ENCODE data around the gene NDRG3. TPM values are rescaled to one million over a fixed set of nuclear protein-coding genes. Genes with fewer than 3 reads are reported as not detected.

Gene NDRG3
- total and polyA plus RNA-seq, 2 of the 8 experiments (the other 6 are each of a cell fraction or from before 2014, with no cell fraction given) = 25.7 to 32.3 TPM

DNA sequence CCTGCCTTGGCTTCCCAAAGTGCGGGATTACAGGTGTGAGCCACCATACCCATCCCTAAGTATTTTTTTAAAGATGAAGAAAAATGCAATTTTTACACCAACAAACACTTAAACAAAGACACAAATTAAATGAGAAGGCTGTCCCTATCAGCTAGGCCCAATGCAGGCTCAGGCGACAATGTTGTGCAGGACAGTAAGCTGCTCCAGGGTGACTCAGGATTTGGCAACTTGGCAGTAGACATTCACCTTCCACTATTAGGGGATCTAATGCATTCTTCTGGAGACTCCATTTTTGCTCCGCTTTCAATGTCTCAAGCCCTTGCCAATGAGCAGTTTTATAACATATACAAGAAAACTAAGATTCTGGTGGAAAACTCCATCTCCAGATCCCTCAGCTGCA lies 19.7 kb downstream of the NDRG3 start:
- Histone ChIP-seq H2AFZ (ENCODE audit: low read length) (no peak overlapping the region), H3K79me1 (ENCODE audit: low read depth, low read length) (peaks cover 2% of the 10 kb centered on the region), H3K56ac (replicated peaks; ENCODE audit: insufficient read length, low read depth, low read length) (no peak overlapping the region), H3K18ac (ENCODE audit: extremely low read depth, low read length) (no peak overlapping the region), H4K91ac (replicated peaks; ENCODE audit: insufficient read length, low read length) (no peak overlapping the region), H2BK5ac (ENCODE audit: low read depth, low read length) (no peak overlapping the region), H3K79me2 (ENCODE audit: control insufficient read depth in 1 of 2, insufficient read depth in 2 of 2, low read length in 2 of 2) (no peaks in the 10 kb centered on the region; a peak in 1 of 4 replicates), H3K9me3 (ENCODE audit: insufficient read depth in 2 of 2, low read depth in 1 of 2, low read length in 1 of 2) (no peaks in the 10 kb centered on the region), H3K9ac (replicated peaks in 1 of 4; ENCODE audit: extremely low read depth in 1 of 4, low read depth in 3 of 4, low read length in 3 of 4) (no peak overlapping the region), H4K5ac (ENCODE audit: insufficient read length, low read depth, low read length) (no peak overlapping the region), H2BK12ac (ENCODE audit: low read depth, low read length) (no peak overlapping the region), H3K4ac (replicated peaks; ENCODE audit: insufficient read length, low read depth, low read length) (no peak overlapping the region), H2AK5ac (ENCODE audit: low read depth, low read length) (no peak overlapping the region), H3K36me3 (ENCODE audit: control insufficient read depth in 2 of 4, insufficient read depth in 4 of 4, low read length in 3 of 4) (no peaks in the 10 kb centered on the region), H3K4me2 (ENCODE audit: insufficient read depth in 1 of 2, low read depth in 2 of 2, low read length in 2 of 2) (no peak overlapping the region), H3K27me3 (replicated peaks in 1 of 4; ENCODE audit: control insufficient read depth in 3 of 4, extremely low read depth in 1 of 4, insufficient read depth in 3 of 4, low read length in 3 of 4) (no peaks in the 10 kb centered on the region), H2BK120ac (replicated peaks; ENCODE audit: low read depth, low read length) (no peak overlapping the region), H3K4me1 (replicated peaks in 1 of 4; ENCODE audit: control insufficient read depth in 3 of 4, insufficient read depth in 4 of 4, low read length in 3 of 4) (no peaks in the 10 kb centered on the region), H2BK15ac (ENCODE audit: low read length) (no peak overlapping the region), H3K23ac (ENCODE audit: insufficient read length) (no peak overlapping the region), H4K8ac (ENCODE audit: extremely low read depth, insufficient read depth, low read length) (no peak overlapping the region), H3K14ac (ENCODE audit: insufficient read length) (no peak overlapping the region), H3K23me2 (ENCODE audit: low read depth, low read length) (no peaks in the 10 kb centered on the region; the same call in 1 of the 2 replicates), H3K4me3 (ENCODE audit: extremely low read depth in 1 of 4, insufficient read depth in 2 of 4, low read depth in 3 of 4, low read length in 4 of 4) (no peak overlapping the region), H3K27ac (ENCODE audit: low read depth, low read length) (no peak overlapping the region), H4K20me1 (replicated peaks in 1 of 2; ENCODE audit: control insufficient read depth in 1 of 2, insufficient read depth in 2 of 2, low read length in 2 of 2) (no peaks in the 10 kb centered on the region), H2BK20ac (ENCODE audit: low read length) (no peak overlapping the region)
- WGBS, 2 experiments (ENCODE audit: extremely low coverage in 1 of 2, insufficient coverage in 1 of 2, insufficient read length in 1 of 2, insufficient replicate concordance in 2 of 2, low coverage in 1 of 2, low lambda C conversion rate in 2 of 2, missing lambda C conversion rate in 1 of 2) = 98% methylated on average over 3 of the region's 3 CpGs; no CpG with 5 or more reads in 1 of the 2 experiments
- POLR2A ChIA-PET (ENCODE audit: partially characterized antibody) = no interaction called here
- CTCF ChIA-PET (ENCODE audit: partially characterized antibody) = interaction anchor here (1.1 to 1.3 kb wide), 3 partner anchors 12 to 93 kb away, joined by 3 to 4 read pairs (median 3); no protein-coding TSS in a partner anchor
- FAIRE-seq (no peak), DNase-seq (ENCODE audit: low read depth in 1 of 2, low spot score in 2 of 2) (no peak)
- no peak for TF ChIP-seq EP300 (IDR thresholded peaks at IDR 0.05; ENCODE audit: borderline replicate concordance in 1 of 2, low read depth in 2 of 2, low read length in 2 of 2)
- TF ChIP-seq SP2 (IDR thresholded peaks at IDR 0.05; ENCODE audit: low read length) = no peak
- TF ChIP-seq GABPA (IDR thresholded peaks at IDR 0.05; ENCODE audit: borderline replicate concordance, insufficient read depth, low read length) = no peak
- no peak for TF ChIP-seq TAF7 (optimal IDR thresholded peaks at IDR 0.05; ENCODE audit: borderline replicate concordance, low read depth, low read length)
- no peak for TF ChIP-seq CREB1 (IDR thresholded peaks at IDR 0.05)
- TF ChIP-seq, protein P1, sequence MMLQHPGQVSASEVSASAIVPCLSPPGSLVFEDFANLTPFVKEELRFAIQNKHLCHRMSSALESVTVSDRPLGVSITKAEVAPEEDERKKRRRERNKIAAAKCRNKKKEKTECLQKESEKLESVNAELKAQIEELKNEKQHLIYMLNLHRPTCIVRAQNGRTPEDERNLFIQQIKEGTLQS (IDR thresholded peaks at IDR 0.05; ENCODE audit: insufficient read depth, low read depth, low read length) = no peak
- TF ChIP-seq HDAC2 (IDR thresholded peaks at IDR 0.05; ENCODE audit: borderline replicate concordance in 1 of 2, low read depth in 2 of 2, low read length in 2 of 2) = no peak
- TF ChIP-seq POLR2A (IDR thresholded peaks at IDR 0.05; ENCODE audit: control extremely low read depth in 1 of 2, low read depth in 2 of 2, low read length in 2 of 2) = no peak
- no peak for TF ChIP-seq PHF8 (conservative IDR thresholded peaks at IDR 0.05; ENCODE audit: low read depth, low read length)
- no peak for TF ChIP-seq HDAC6 (IDR thresholded peaks at IDR 0.05; ENCODE audit: low read depth, low read length)
- TF ChIP-seq RFX5 (IDR thresholded peaks at IDR 0.05; ENCODE audit: borderline replicate concordance, low read depth, low read length) = no peak
- no peak for TF ChIP-seq EGR1 (IDR thresholded peaks at IDR 0.05; ENCODE audit: borderline replicate concordance, low read depth, low read length)
- TF ChIP-seq, protein P2, sequence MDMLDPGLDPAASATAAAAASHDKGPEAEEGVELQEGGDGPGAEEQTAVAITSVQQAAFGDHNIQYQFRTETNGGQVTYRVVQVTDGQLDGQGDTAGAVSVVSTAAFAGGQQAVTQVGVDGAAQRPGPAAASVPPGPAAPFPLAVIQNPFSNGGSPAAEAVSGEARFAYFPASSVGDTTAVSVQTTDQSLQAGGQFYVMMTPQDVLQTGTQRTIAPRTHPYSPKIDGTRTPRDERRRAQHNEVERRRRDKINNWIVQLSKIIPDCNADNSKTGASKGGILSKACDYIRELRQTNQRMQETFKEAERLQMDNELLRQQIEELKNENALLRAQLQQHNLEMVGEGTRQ (IDR thresholded peaks at IDR 0.05; ENCODE audit: low read length) = no peak

Measured in H1 (cell line).